ENCODE data around the gene HCFC1.

The HCFC1 gene

GRCh38 chrX:153971450-153972367, at the start of gene HCFC1:
Gene HCFC1 (minus strand): TSS chrX:153971818. CDS start chrX:153970840, 978 bp downstream.
- DNase-seq (ENCODE audit: low read depth), result peak; percentile 80

GRCh38 chrX:154021131-154021611, 49.6 kb upstream of the HCFC1 start:
- DNase-seq (ENCODE audit: low read depth), result no peak

GRCh38 chrX:154020536-154021115, 49.0 kb upstream of the HCFC1 start:
- no peak for DNase-seq (ENCODE audit: low read depth)

GRCh38 chrX:154019633-154020528, 48.3 kb upstream of the HCFC1 start, which contains the start of gene IRAK1:
Gene IRAK1 (minus strand): TSS chrX:154019902. CDS start chrX:154019812, 90 bp downstream.
- peak; percentile 36 for DNase-seq (ENCODE audit: low read depth)

- DNase-seq (ENCODE audit: low read depth), result no peak
These were observed 47.5 kb upstream of the HCFC1 start for GRCh38 chrX:154019061-154019621.

- DNase-seq (ENCODE audit: low read depth), result no peak
These were observed 47.0 kb upstream of the HCFC1 start for GRCh38 chrX:154018518-154019060.

GRCh38 chrX:154017766-154018517, 46.3 kb upstream of the HCFC1 start:
- no peak for DNase-seq (ENCODE audit: low read depth)

GRCh38 chrX:154016366-154017076, 44.9 kb upstream of the HCFC1 start:
- DNase-seq (ENCODE audit: low read depth), result no peak

- no peak for DNase-seq (ENCODE audit: low read depth)
These were observed 44.1 kb upstream of the HCFC1 start for GRCh38 chrX:154015581-154016264.

GRCh38 chrX:154014429-154015380, 43.1 kb upstream of the HCFC1 start:
- no peak for DNase-seq (ENCODE audit: low read depth)

- peak; percentile 27 for DNase-seq (ENCODE audit: low read depth)
These were observed 42.2 kb upstream of the HCFC1 start for GRCh38 chrX:154013614-154014360.

GRCh38 chrX:154013001-154013421, 41.4 kb upstream of the HCFC1 start:
- no peak for DNase-seq (ENCODE audit: low read depth)

- no peak for DNase-seq (ENCODE audit: low read depth)
These were observed 40.8 kb upstream of the HCFC1 start for GRCh38 chrX:154012336-154012991.

GRCh38 chrX:154011376-154012335, 40.0 kb upstream of the HCFC1 start:
- no peak for DNase-seq (ENCODE audit: low read depth)

GRCh38 chrX:154010330-154011087, 38.9 kb upstream of the HCFC1 start:
- DNase-seq (ENCODE audit: low read depth), result no peak
